Upper lobe of right lung (tissue), 1 donor: Measurements from ENCODE around the gene CPM. TPM values are rescaled to one million over a fixed set of nuclear protein-coding genes. Genes with fewer than 3 reads are reported as not detected.

Source experiments
- ATAC-seq: fragments of 200-7000 bp; cut with Tn5 transposase; one replicate; pipeline ENCODE4 v1.9.1; 2020; ENCODE audit warnings: mild to moderate bottlenecking, moderate library complexity
- DNase-seq: peaks from one replicate; pipeline ENCODE4 v3.0.0-alpha.2; 2020
- H3K27ac ChIP-seq: fragments of 200-600 bp; one replicate; pipeline ENCODE4 v1.8.0; 2022
- H3K27me3 ChIP-seq: fragments of 200-600 bp; one replicate; pipeline ENCODE4 v1.8.0; 2022; ENCODE audit warnings: mild to moderate bottlenecking
- H3K36me3 ChIP-seq: fragments of 200-600 bp; one replicate; pipeline ENCODE4 v1.8.0; 2022
- H3K4me1 ChIP-seq: fragments of 200-600 bp; one replicate; pipeline ENCODE4 v1.8.0; 2022
- H3K4me3 ChIP-seq: fragments of 200-600 bp; one replicate; pipeline ENCODE4 v1.8.0; 2022; ENCODE audit warnings: mild to moderate bottlenecking
- H3K9me3 ChIP-seq: fragments of 200-600 bp; one replicate; pipeline ENCODE4 v1.8.0; 2022
- CTCF ChIP-seq: fragments of 200-600 bp; IDR thresholded peaks from one replicate; pipeline ENCODE4 v1.8.0; 2022; ENCODE audit warnings: antibody characterized with exemption
- intact Hi-C: fragments of 100-400 bp; cut with DNase I; formaldehyde crosslinking; loops from one replicate; pipeline ENCODE4 v1.11.0; 2022
- total RNA-seq: library from RNA; stranded (reverse); fragmentation: NEBNext Ultra II Directional; extraction: Animal tissue kit (Norgen Biotek cat#: 25700); gene quantifications from one replicate; pipeline ENCODE4 v1.2.1, GENCODE V29; 2021
- donor health status: DM: no; HTN: yes; CAD: no; lungs with severe emphysema.

CPM gene
- total RNA-seq, 1 donor from 2014 or later, result 165 TPM

- Histone ChIP-seq H3K27ac (no peak overlapping the region), H3K4me1 (peaks cover 6% of the 10 kb centered on the region), H3K4me3 (no peak overlapping the region), H3K9me3 (no peaks in the 10 kb centered on the region), H3K36me3 (peaks cover 24% of the 10 kb centered on the region), H3K27me3 (no peaks in the 10 kb centered on the region)
- intact Hi-C loops, result no loop called here
- TF ChIP-seq CTCF, result no peak
- no peak for DNase-seq
- ATAC-seq, result no peak
Measured at GRCh38 chr12:68887641-68888040, 45.3 kb downstream of the CPM start.

- intact Hi-C loops, result no loop called here
- TF ChIP-seq CTCF, result no peak
- no peaks in the 10 kb centered on the region for H3K27me3 ChIP-seq
- H3K4me3 ChIP-seq, result no peak overlapping the region
- ATAC-seq, result no peak
- H3K4me1 ChIP-seq, result peaks cover 6% of the 10 kb centered on the region
- no peak for DNase-seq
- no peaks in the 10 kb centered on the region for H3K9me3 ChIP-seq
- no peak overlapping the region for H3K27ac ChIP-seq
- peaks cover 31% of the 10 kb centered on the region for H3K36me3 ChIP-seq
Measured at GRCh38 chr12:68886636-68887572, 46.1 kb downstream of the CPM start.

- Histone ChIP-seq H3K27me3 (no peaks in the 10 kb centered on the region), H3K4me1 (peaks cover 6% of the 10 kb centered on the region), H3K9me3 (no peaks in the 10 kb centered on the region), H3K36me3 (peaks cover 38% of the 10 kb centered on the region), H3K27ac (no peak overlapping the region), H3K4me3 (no peak overlapping the region)
- no peak for DNase-seq
- ATAC-seq, result no peak
- no peak for TF ChIP-seq CTCF
- intact Hi-C loops, result no loop called here
Measured at GRCh38 chr12:68885381-68885780, 47.6 kb downstream of the CPM start.

- Histone ChIP-seq H3K4me3 (no peak overlapping the region), H3K36me3 (peaks cover 38% of the 10 kb centered on the region), H3K9me3 (no peaks in the 10 kb centered on the region), H3K27ac (no peak overlapping the region), H3K4me1 (peaks cover 3% of the 10 kb centered on the region), H3K27me3 (no peaks in the 10 kb centered on the region)
- intact Hi-C loops, result no loop called here
- no peak for TF ChIP-seq CTCF
- ATAC-seq (peak; percentile 27), DNase-seq (no peak)
Measured at GRCh38 chr12:68884251-68884650, 48.7 kb downstream of the CPM start.

- Histone ChIP-seq H3K27ac (no peak overlapping the region), H3K4me3 (no peak overlapping the region), H3K36me3 (peaks cover 38% of the 10 kb centered on the region), H3K27me3 (no peaks in the 10 kb centered on the region), H3K9me3 (no peaks in the 10 kb centered on the region), H3K4me1 (no peaks in the 10 kb centered on the region)
- ATAC-seq (no peak), DNase-seq (no peak)
- no peak for TF ChIP-seq CTCF
- intact Hi-C loops, result no loop called here
Measured at GRCh38 chr12:68883151-68883550, 49.8 kb downstream of the CPM start.
